Measurements from ENCODE around the gene TRIM56.
A peak's percentile ranks its signal among the peaks of the same experiment; 100 is the strongest.
"Not testable (repeated sequence)": the region's sequence is repeated elsewhere in the genome, so short reads cannot be mapped to it uniquely, and the experiment has no call there.

The TRIM56 gene

DNA sequence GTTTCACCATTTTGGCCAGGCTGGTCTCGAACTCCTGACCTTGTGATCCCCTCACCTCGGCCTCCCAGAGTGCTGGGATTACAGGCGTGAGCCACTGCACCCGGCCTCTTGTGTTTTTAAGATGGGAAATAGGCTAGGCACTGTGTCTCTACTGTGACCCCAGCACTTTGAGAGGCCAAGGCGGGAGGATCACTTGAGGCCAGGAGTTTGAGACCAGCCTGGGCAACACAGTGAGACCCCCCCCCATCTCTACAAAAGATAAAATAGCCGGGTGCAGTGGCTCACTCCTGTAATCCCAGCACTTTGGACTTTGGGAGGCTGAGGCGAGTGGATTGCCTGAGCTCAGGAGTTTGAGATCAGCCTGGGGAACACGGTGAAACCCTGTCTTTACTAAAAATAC, 9.1 kb upstream of the TRIM56 start:
- H3K27ac Mint-ChIP-seq; H3K27me3 Mint-ChIP-seq; H3K4me3 Mint-ChIP-seq; ATAC-seq (ENCODE audit: low read depth); H3K36me3 Mint-ChIP-seq; DNase-seq (ENCODE audit: low spot score in 2 of 2); H3K9me3 Mint-ChIP-seq; H3K4me1 Mint-ChIP-seq: not testable (repeated sequence)

DNA sequence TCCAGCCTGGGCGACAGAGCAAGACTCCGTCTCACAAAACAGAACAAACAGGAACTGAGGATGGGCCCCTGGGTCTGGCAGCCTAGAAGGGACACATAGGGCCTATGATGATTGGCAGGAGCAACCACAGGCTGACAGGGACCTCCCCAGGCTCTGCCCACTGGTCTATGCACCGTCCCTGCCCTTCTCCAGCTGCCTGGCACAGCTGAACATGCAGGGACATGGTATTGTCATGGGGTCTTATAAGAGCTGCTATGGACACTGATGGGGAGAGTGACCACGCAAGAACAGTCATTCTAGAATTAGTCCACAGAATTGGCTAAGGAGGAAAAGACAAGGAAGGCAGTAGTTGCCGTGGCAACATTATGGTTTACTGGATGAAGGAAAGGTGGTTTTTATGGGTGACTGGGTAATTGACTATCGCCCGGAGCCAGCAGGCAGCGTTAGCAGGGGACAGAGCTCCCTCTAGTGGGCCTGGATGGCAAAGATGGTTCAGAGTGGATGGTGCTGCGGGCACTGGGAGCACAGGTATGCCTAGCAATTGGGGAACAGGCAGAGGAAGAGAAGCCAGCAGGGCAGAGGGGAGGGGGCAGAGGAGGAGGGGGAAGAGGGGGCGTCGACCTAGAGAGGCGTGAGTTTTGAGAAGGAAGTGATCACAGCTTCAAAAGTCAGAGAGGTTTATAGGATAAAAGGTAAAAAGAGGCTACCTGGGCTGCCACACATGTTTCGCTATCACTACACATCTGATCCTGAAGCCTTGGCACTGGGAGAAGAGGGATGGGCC, 7.8 kb upstream of the TRIM56 start:
- H3K27ac Mint-ChIP-seq: peak overlapping the region; percentile 25
- H3K9me3 Mint-ChIP-seq: no peaks in the 10 kb centered on the region
- no peaks in the 10 kb centered on the region for H3K27me3 Mint-ChIP-seq
- DNase-seq (ENCODE audit: low spot score in 2 of 2) (peak; percentile 83 to 84), ATAC-seq (ENCODE audit: low read depth) (peak; percentile 95)
- no peaks in the 10 kb centered on the region for H3K36me3 Mint-ChIP-seq
- H3K4me3 Mint-ChIP-seq: no peak overlapping the region
- H3K4me1 Mint-ChIP-seq: peaks cover 8% of the 10 kb centered on the region

DNA sequence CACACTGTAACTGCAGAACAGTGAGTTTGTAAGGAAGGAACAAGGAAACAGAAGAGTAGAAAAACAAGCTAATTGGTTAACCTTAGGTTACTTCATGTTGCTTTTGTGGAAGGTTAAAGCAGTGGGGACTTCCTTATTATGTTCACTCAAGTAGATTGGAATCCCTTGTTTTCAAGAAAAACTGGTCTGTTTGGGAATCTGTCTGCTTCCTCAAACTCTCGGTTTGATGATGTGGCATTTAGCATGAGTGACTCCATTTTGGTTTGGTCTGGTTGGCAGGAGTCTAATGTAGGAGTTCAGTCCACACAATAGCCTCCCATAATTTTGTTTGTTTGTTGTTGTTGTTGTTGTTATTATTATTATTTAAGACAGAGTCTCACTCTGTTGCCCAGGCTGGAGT, 3.8 kb upstream of the TRIM56 start:
- ATAC-seq (ENCODE audit: low read depth): no peak
- Mint-ChIP-seq H3K27me3 (peaks cover 2% of the 10 kb centered on the region), H3K9me3 (no peaks in the 10 kb centered on the region), H3K27ac (no peak overlapping the region), H3K36me3 (no peaks in the 10 kb centered on the region), H3K4me1 (peaks cover 12% of the 10 kb centered on the region), H3K4me3 (no peak overlapping the region)
- no peak for DNase-seq (ENCODE audit: low spot score in 2 of 2)

DNA sequence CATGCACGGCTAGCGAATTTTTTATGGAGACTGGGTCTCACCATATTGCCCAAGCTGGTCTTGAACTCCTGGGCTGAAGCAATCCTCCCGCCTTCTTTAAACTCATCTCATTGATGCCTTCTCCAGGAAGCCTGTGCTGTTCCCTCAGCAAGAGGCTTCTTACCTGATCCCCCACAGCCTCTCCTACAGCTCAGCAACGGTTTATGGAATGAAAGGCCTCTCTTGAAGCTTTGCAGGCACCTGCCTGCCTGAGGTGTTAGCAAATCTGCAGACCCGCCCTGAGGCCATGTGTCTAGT, 468 bp upstream of the TRIM56 start:
- H3K4me1 Mint-ChIP-seq: peaks cover 14% of the 10 kb centered on the region
- H3K36me3 Mint-ChIP-seq: peaks cover 6% of the 10 kb centered on the region
- DNase-seq (ENCODE audit: low spot score in 2 of 2): no peak
- no peaks in the 10 kb centered on the region for H3K9me3 Mint-ChIP-seq
- H3K27me3 Mint-ChIP-seq: peaks cover 2% of the 10 kb centered on the region
- no peak for ATAC-seq (ENCODE audit: low read depth)
- H3K4me3 Mint-ChIP-seq: peak overlapping the region; percentile 100
- peak overlapping the region; percentile 99 for H3K27ac Mint-ChIP-seq

DNA sequence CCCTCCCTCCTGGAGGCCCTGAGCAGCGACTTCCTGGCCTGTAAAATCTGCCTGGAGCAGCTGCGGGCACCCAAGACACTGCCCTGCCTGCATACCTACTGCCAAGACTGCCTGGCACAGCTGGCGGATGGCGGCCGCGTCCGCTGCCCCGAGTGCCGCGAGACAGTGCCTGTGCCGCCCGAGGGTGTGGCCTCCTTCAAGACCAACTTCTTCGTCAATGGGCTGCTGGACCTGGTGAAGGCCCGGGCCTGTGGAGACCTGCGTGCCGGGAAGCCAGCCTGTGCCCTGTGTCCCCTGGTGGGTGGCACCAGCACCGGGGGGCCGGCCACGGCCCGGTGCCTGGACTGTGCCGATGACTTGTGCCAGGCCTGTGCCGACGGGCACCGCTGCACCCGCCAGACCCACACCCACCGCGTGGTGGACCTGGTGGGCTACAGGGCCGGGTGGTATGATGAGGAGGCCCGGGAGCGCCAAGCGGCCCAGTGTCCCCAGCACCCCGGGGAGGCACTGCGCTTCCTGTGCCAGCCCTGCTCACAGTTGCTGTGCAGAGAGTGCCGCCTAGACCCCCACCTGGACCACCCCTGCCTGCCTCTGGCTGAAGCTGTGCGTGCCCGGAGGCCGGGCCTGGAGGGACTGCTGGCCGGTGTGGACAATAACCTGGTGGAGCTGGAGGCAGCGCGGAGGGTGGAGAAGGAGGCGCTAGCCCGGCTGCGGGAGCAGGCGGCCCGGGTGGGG, 2.2 kb downstream of the TRIM56 start:
- Mint-ChIP-seq H3K27ac (no peak overlapping the region), H3K36me3 (peaks cover 16% of the 10 kb centered on the region), H3K27me3 (peaks cover 2% of the 10 kb centered on the region), H3K9me3 (no peaks in the 10 kb centered on the region), H3K4me1 (peaks cover 19% of the 10 kb centered on the region), H3K4me3 (no peak overlapping the region)
- DNase-seq (ENCODE audit: low spot score in 2 of 2) (no peak), ATAC-seq (ENCODE audit: low read depth) (no peak)

DNA sequence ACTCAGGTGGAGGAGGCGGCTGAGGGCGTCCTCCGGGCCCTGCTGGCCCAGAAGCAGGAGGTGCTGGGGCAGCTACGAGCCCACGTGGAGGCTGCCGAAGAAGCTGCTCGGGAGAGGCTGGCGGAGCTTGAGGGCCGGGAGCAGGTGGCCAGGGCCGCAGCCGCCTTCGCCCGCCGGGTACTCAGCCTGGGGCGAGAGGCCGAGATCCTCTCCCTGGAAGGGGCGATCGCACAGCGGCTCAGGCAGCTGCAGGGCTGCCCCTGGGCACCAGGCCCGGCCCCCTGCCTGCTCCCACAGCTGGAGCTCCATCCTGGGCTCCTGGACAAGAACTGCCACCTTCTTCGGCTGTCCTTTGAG, 2.8 kb downstream of the TRIM56 start:
- ATAC-seq (ENCODE audit: low read depth) (no peak), DNase-seq (ENCODE audit: low spot score in 2 of 2) (no peak)
- Mint-ChIP-seq H3K27me3 (peaks cover 2% of the 10 kb centered on the region), H3K9me3 (no peaks in the 10 kb centered on the region), H3K4me1 (peaks cover 19% of the 10 kb centered on the region), H3K36me3 (peaks cover 16% of the 10 kb centered on the region), H3K27ac (no peak overlapping the region), H3K4me3 (no peak overlapping the region)

DNA sequence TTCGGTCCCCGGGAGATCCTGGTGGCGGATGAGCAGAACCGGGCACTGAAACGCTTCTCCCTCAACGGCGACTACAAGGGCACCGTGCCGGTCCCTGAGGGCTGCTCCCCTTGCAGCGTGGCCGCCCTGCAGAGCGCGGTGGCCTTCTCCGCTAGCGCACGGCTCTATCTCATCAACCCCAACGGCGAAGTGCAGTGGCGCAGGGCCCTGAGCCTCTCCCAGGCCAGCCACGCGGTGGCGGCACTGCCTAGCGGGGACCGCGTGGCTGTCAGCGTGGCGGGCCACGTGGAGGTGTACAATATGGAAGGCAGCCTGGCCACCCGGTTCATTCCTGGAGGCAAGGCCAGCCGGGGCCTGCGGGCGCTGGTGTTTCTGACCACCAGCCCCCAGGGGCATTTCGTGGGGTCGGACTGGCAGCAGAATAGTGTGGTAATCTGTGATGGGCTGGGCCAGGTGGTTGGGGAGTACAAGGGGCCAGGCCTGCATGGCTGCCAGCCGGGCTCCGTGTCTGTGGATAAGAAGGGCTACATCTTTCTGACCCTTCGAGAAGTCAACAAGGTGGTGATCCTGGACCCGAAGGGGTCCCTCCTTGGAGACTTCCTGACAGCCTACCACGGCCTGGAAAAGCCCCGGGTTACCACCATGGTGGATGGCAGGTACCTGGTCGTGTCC, 3.7 kb downstream of the TRIM56 start:
- peaks cover 21% of the 10 kb centered on the region for H3K4me1 Mint-ChIP-seq

DNA sequence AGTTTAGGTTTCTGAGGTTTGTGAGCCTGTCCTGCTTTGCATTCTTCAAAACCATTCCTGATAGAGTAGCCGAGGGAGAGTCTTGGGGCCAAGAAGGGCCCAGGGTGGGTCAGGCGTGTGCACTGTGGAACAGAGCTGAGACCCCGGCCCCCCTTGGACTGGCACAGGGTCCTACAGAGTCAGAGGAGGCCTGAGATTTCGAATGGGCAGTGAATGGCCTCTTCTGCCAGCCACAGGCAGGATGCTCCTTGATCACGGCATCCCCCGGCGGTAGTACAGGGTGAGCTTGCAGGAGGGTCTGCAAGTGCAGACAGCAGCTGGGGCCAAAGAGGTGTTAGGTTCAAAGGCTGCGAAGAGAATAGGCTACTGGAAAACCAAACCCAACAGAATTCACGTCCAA, 4.6 kb downstream of the TRIM56 start:
- Mint-ChIP-seq H3K36me3 (peaks cover 20% of the 10 kb centered on the region), H3K4me3 (no peak overlapping the region), H3K27me3 (no peaks in the 10 kb centered on the region), H3K4me1 (peaks cover 20% of the 10 kb centered on the region), H3K27ac (no peak overlapping the region), H3K9me3 (no peaks in the 10 kb centered on the region)
- DNase-seq (ENCODE audit: low spot score in 2 of 2): no peak
- ATAC-seq (ENCODE audit: low read depth): no peak

More for the DNA sequence above, 3.7 kb downstream of the TRIM56 start:
- Mint-ChIP-seq H3K4me3 (no peak overlapping the region), H3K9me3 (no peaks in the 10 kb centered on the region), H3K27me3 (no peaks in the 10 kb centered on the region), H3K36me3 (peaks cover 18% of the 10 kb centered on the region), H3K27ac (no peak overlapping the region)
- no peak for DNase-seq (ENCODE audit: low spot score in 2 of 2)
- no peak for ATAC-seq (ENCODE audit: low read depth)

DNA sequence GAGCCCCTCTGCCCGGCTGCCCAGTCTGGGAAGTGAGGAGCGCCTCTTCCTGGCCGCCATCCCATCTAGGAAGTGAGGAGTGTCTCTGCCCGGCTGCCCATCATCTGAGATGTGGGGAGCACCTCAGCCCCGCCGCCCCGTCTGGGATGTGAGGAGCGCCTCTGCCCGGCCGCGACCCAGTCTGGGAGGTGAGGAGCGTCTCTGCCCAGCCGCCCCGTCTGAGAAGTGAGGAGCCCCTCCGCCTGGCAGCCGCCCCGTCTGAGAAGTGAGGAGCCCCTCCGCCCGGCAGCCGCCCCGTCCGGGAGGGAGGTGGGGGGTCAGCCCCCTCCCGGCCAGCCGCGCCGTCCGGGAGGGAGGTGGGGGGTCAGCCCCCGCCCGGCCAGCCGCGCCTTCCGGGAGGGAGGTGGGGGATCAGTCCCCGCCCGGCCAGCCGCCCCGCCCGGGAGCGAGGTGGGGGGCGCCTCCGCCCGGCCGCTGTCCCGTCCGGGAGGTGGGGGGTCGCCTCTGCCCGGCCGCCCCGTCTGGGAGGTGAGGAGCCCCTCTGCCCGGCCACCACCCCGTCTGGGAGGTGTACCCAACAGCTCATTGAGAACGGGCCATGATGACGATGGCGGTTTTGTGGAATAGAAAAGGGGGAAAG, 7.1 kb downstream of the TRIM56 start:
- Mint-ChIP-seq H3K36me3 (peaks cover 18% of the 10 kb centered on the region), H3K4me1 (peaks cover 20% of the 10 kb centered on the region)
- not testable (repeated sequence) for DNase-seq (ENCODE audit: low spot score in 2 of 2); H3K9me3 Mint-ChIP-seq; H3K27me3 Mint-ChIP-seq; ATAC-seq (ENCODE audit: low read depth); H3K4me3 Mint-ChIP-seq; H3K27ac Mint-ChIP-seq

DNA sequence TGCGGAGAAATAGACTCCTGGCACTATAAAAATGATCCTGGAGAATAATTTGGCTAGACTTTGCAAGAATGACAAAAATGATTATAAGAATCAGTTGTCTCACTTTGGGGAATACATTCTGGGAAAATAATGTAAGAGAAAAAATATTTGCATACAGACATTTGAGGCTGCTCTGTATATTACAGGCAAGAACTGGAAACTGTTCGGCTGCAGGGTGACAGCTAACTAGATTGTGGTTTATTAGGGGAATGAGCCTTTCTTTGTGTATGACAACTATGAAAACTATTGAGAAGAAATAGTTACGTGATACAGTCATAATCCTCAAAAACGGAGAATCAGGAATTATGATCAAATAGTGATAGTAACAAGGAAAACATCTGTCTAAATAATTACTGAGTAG, 8.6 kb downstream of the TRIM56 start:
- Mint-ChIP-seq H3K9me3 (no peaks in the 10 kb centered on the region), H3K4me1 (peaks cover 18% of the 10 kb centered on the region), H3K4me3 (no peak overlapping the region), H3K27me3 (no peaks in the 10 kb centered on the region), H3K27ac (no peak overlapping the region), H3K36me3 (peaks cover 16% of the 10 kb centered on the region)
- DNase-seq (ENCODE audit: low spot score in 2 of 2) (no peak), ATAC-seq (ENCODE audit: low read depth) (no peak)

DNA sequence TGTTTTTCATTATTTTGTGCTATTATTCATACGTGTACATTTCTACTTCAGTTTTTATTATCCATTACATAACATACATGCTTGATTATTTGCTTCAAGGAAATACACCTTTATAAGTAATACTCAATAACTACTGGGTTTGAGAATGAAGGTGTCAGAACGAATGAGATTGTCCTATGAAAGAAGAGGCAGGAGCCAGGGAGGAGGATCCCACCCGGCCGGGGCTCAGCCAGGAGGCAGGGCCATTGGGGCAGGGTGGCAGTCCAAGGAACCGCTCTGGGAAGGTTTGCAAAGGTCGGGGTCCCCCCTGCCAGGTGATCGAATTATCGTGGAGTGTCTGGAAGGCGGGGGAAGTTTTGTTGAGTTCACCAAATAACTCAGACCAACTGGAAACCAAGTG, 9.1 kb downstream of the TRIM56 start:
- no peak overlapping the region for H3K4me3 Mint-ChIP-seq
- peaks cover 17% of the 10 kb centered on the region for H3K4me1 Mint-ChIP-seq
- H3K9me3 Mint-ChIP-seq: no peaks in the 10 kb centered on the region
- ATAC-seq (ENCODE audit: low read depth) (no peak), DNase-seq (ENCODE audit: low spot score in 2 of 2) (no peak)
- H3K27ac Mint-ChIP-seq: no peak overlapping the region
- H3K27me3 Mint-ChIP-seq: no peaks in the 10 kb centered on the region
- peaks cover 16% of the 10 kb centered on the region for H3K36me3 Mint-ChIP-seq

DNA sequence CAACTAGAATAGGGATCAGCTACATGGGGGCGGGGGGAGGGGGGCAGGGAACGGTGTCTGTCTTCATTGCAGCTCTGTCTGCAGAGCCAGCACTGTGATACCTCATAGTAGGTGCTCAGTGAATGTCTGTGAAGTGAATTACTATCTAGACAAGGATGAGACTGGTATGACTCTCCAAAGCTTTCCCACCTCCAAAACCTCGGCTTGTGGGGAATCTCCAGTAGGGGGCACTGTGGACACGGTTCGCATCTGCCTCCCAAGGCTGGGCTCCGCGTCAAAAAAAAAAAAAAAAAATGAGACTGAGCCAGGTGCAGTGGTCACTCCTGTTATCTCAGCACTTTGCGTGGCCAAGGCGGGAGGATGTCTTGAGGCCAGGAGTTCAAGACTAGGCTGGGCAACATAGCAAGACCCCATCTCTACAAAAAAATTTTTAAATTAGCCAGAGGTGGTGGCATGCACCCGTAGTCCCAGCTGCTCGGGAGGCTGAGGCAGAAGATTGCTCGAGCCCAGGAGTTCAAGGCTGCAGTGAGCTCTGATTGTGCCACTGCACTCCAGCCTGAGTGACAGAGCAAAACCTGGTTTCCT, 9.6 kb downstream of the TRIM56 start:
- H3K27ac Mint-ChIP-seq: no peak overlapping the region
- ATAC-seq (ENCODE audit: low read depth): no peak
- no peak for DNase-seq (ENCODE audit: low spot score in 2 of 2)
- peaks cover 15% of the 10 kb centered on the region for H3K4me1 Mint-ChIP-seq
- peaks cover under 1% of the 10 kb centered on the region for H3K27me3 Mint-ChIP-seq
- H3K4me3 Mint-ChIP-seq: no peak overlapping the region
- peaks cover 13% of the 10 kb centered on the region for H3K36me3 Mint-ChIP-seq
- H3K9me3 Mint-ChIP-seq: no peaks in the 10 kb centered on the region

DNA sequence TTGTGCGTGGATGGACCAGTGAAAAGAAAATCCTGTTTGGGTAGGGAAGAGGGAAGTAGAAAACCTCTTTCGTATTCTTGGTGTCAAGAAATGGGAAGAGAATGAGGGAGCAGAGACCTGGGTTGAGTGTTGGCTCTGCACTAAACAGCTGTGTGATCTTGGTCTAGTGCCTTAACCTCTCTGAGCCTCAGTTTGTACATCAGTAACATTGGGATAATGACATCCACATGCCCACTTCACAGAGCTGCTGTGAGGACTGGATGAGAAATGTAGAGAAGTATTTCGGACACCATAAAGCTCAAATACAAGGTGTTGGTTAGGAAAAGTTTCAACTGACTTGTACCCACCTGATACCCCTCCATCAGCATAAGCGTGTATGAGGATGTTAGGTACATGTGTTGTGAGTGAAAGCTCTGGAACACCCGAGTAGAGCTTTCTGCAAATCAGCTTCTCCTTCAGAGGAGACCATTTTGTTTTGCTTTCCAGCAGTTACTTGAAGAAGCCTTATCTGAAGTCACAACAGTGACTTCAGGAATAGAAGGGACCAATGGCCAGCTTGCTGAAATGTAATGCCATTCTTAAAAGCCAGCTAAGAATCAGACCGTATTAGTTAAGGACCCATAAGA, 11.2 kb downstream of the TRIM56 start:
- no peak for ATAC-seq (ENCODE audit: low read depth)
- Mint-ChIP-seq H3K27ac (no peak overlapping the region), H3K4me3 (no peak overlapping the region)

More for the DNA sequence above, 11.2 kb downstream of the TRIM56 start:
- Mint-ChIP-seq H3K36me3 (peaks cover 6% of the 10 kb centered on the region), H3K4me1 (peaks cover 13% of the 10 kb centered on the region), H3K27me3 (peaks cover 2% of the 10 kb centered on the region), H3K9me3 (no peaks in the 10 kb centered on the region)
- no peak for DNase-seq (ENCODE audit: low spot score in 2 of 2)
